K562 (cell line): ENCODE results near the gene MIP. TPM values are rescaled to one million over a fixed set of nuclear protein-coding genes. Genes with fewer than 3 reads are reported as not detected.

Source experiments
- ARNT ChIP-seq, 2 experiments: fragments of 450-650 bp; IDR thresholded peaks; 2 replicates each; pipeline ENCODE4 v1.6.1; 2016; ENCODE audit warnings: mild to moderate bottlenecking in 1 of 2
- CCAR2 ChIP-seq: fragments of 200-400 bp; formaldehyde crosslinking; IDR thresholded peaks from 2 replicates; pipeline ENCODE4 v1.6.1; 2017; ENCODE audit warnings: mild to moderate bottlenecking, low read depth, low read length
- CHD4 ChIP-seq: fragments of 200-600 bp; sonication (generic); IDR thresholded peaks from 3 replicates; pipeline ENCODE4 v1.6.1; 2012; ENCODE audit warnings: low read depth, mild to moderate bottlenecking, mixed read lengths, low read length, inconsistent platforms; ENCODE audit not compliant: insufficient read depth, insufficient replicate concordance, poor library complexity, severe bottlenecking
- EHMT2 ChIP-seq: fragments of 450-650 bp; IDR thresholded peaks from 2 replicates; pipeline ENCODE4 v1.6.1; 2018; ENCODE audit warnings: antibody characterized with exemption
- ESRRA ChIP-seq: fragments of 450-650 bp; IDR thresholded peaks from 2 replicates; pipeline ENCODE4 v1.6.1; 2014; ENCODE audit warnings: low read depth, mild to moderate bottlenecking, moderate library complexity, borderline replicate concordance
- FOXJ3 ChIP-seq: sonication (generic); formaldehyde crosslinking; IDR thresholded peaks from 2 replicates; pipeline ENCODE4 v1.4.0; 2020; ENCODE audit warnings: mild to moderate bottlenecking, missing genetic modification reagents
- ILK ChIP-seq: fragments of 450-650 bp; IDR thresholded peaks from 2 replicates; pipeline ENCODE4 v1.6.1; 2016; ENCODE audit warnings: missing genetic modification characterization, low read depth, mild to moderate bottlenecking, missing compliant biosample characterization, moderate library complexity, borderline replicate concordance
- KDM5B ChIP-seq: fragments of 200-600 bp; sonication (generic); IDR thresholded peaks from 2 replicates; pipeline ENCODE4 v1.6.1; 2012; ENCODE audit warnings: low read depth, mild to moderate bottlenecking, moderate library complexity, low read length, control low read depth, inconsistent platforms; ENCODE audit not compliant: insufficient replicate concordance
- LEF1 ChIP-seq: fragments of 450-650 bp; IDR thresholded peaks from 2 replicates; pipeline ENCODE4 v1.6.1; 2016; ENCODE audit warnings: mild to moderate bottlenecking
- NCOA1 ChIP-seq: fragments of 450-650 bp; IDR thresholded peaks from 2 replicates; pipeline ENCODE4 v1.6.1; 2016; ENCODE audit warnings: low read depth
- PCBP2 ChIP-seq: fragments of 200-400 bp; formaldehyde crosslinking; IDR thresholded peaks from 2 replicates; pipeline ENCODE4 v1.6.1; 2018; ENCODE audit warnings: low read length, low read depth, mild to moderate bottlenecking, moderate library complexity; ENCODE audit not compliant: poor library complexity, severe bottlenecking
- RAD51 ChIP-seq: fragments of 450-650 bp; IDR thresholded peaks from 2 replicates; pipeline ENCODE4 v1.7.1; 2016; ENCODE audit warnings: low read depth, mild to moderate bottlenecking, borderline replicate concordance
- SMC3 ChIP-seq: conservative IDR thresholded peaks from 2 replicates; pipeline ENCODE4 v1.6.1; 2011; ENCODE audit warnings: low read depth, low read length, improper control_type of control experiment; ENCODE audit not compliant: insufficient read depth
- ZNF217 ChIP-seq: sonication (generic); formaldehyde crosslinking; IDR thresholded peaks from 2 replicates; pipeline ENCODE4 v1.8.0; 2022; ENCODE audit warnings: mild to moderate bottlenecking, missing genetic modification reagents
- ZNF384 ChIP-seq: IDR thresholded peaks from 2 replicates; pipeline ENCODE4 v1.6.1; 2012; ENCODE audit warnings: low read depth, low read length, improper control_type of control experiment
- ZNF507 ChIP-seq: conservative IDR thresholded peaks from 2 replicates; pipeline ENCODE4 v1.6.1; 2017; ENCODE audit warnings: missing genetic modification characterization, missing compliant biosample characterization
- ZNF707 ChIP-seq: fragments of 250-450 bp; sonication (Bioruptor Pico); conservative IDR thresholded peaks from 2 replicates; pipeline ENCODE4 v1.8.0; 2022; ENCODE audit warnings: inconsistent platforms, mild to moderate bottlenecking, moderate library complexity
- polyA plus RNA-seq, 8 experiments: library from polyadenylated mRNA; depleted of rRNA in 4 of 8; stranded (reverse) in 5 of 8; unstranded in 3 of 8; fragments of >200 nt; fragmentation: Nextera tagmentation in 2 of 8; fragmentation: Illumina TruSeq in 1 of 8; extraction: Ambion mirVana in 2 of 8; extraction: Trizol in 1 of 8; gene quantifications; 2 replicates each; pipeline versions ENCODE4 v1.2.1 to v1.2.3, GENCODE V29; 2011 to 2014; ENCODE audit warnings: inconsistent platforms in 1 of 8, missing spikeins in 1 of 8
- total RNA-seq, 7 experiments: library from RNA; depleted of rRNA in 6 of 7; stranded (reverse); fragments of >200 nt in 6 of 7; fragmentation: Illumina TruSeq in 2 of 7; extraction: Trizol in 2 of 7; gene quantifications; 2 replicates each; pipeline versions ENCODE4 v1.2.1 to v1.2.3, GENCODE V29; 2011 to 2021; ENCODE audit warnings: low replicate concordance in 1 of 7
- TF ChIP-seq, protein P1 (sequence below): fragments of 250-450 bp; sonication (Bioruptor Pico); IDR thresholded peaks from 2 replicates; pipeline ENCODE4 v1.5.0; 2020; ENCODE audit warnings: mild to moderate bottlenecking
- TF ChIP-seq, protein P2 (sequence below): sonication (generic); formaldehyde crosslinking; IDR thresholded peaks from 2 replicates; pipeline ENCODE4 v1.8.1; 2023; ENCODE audit warnings: mild to moderate bottlenecking, missing genetic modification reagents, moderate library complexity
- TF ChIP-seq, protein P3 (sequence below): fragments of 450-650 bp; formaldehyde crosslinking; IDR thresholded peaks from 2 replicates; pipeline ENCODE4 v1.4.0; 2020; ENCODE audit warnings: mild to moderate bottlenecking, moderate library complexity
- TF ChIP-seq, protein P4 (sequence below), 2 experiments: IDR thresholded peaks in 1 of 2; conservative IDR thresholded peaks in 1 of 2; 2 replicates each; pipeline ENCODE4 v1.6.1; 2016; ENCODE audit warnings: low read depth in 2 of 2, mild to moderate bottlenecking in 1 of 2, missing compliant biosample characterization in 1 of 2, missing genetic modification characterization in 1 of 2, moderate library complexity in 1 of 2

MIP gene
- total and polyA plus RNA-seq, 9 of the 15 experiments (the other 6 are each of a cell fraction or from before 2014, with no cell fraction given): 0.09 to 0.36 (median 0.19) TPM; not detected in 5

DNA sequence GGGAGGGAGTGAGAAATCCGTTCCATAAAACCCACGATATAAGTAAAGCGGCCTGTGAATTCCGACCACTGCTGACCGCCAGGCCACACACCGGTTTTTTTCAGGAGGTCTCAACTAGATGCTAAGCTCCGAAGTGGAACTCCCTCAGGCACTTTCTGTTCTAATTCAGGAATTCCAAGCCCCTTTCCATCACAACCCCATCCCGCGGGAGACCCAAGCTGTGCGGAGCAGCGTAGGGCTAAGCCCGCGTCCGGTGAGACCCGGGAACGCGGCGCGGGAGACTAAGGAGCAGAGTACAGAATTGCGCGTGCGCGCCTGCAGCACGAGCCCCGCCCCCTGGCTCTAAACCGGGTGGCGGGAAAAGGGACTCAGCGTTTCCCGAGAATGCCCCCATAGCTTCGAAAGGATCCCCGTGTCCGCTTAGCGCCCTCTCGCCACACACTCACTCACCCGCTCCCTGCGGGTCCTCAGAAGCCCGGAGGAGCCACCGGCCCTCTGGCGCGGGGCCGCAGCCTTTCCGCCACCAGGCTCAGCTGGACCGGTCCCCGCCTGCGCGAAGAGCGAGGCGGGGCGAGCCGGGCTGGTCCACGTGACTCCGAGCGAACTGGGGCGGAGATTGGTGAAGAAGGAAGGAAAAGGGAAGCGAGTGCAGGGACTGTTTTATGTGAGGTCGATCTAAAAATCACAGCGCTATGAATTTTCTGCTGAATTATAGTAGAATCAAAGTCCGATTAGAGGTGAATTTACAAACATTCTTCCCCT, 5.4 kb downstream of the MIP start, which contains the start of gene TIMELESS (continued):
- no peak for TF ChIP-seq CCAR2
- TF ChIP-seq LEF1: no peak; the same call in 1 of the 2 replicates
- peak; percentile 96 for TF ChIP-seq RAD51
- no peak for TF ChIP-seq FOXJ3 (CRISPR knock-in tag)
- TF ChIP-seq PCBP2: no peak
- TF ChIP-seq ESRRA: no peak
- no peak for TF ChIP-seq NCOA1
- TF ChIP-seq ZNF384: no peak
- TF ChIP-seq, protein P1, sequence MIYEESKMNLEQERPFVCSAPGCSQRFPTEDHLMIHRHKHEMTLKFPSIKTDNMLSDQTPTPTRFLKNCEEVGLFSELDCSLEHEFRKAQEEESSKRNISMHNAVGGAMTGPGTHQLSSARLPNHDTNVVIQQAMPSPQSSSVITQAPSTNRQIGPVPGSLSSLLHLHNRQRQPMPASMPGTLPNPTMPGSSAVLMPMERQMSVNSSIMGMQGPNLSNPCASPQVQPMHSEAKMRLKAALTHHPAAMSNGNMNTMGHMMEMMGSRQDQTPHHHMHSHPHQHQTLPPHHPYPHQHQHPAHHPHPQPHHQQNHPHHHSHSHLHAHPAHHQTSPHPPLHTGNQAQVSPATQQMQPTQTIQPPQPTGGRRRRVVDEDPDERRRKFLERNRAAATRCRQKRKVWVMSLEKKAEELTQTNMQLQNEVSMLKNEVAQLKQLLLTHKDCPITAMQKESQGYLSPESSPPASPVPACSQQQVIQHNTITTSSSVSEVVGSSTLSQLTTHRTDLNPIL (CRISPR knock-in tag): no peak
- TF ChIP-seq CHD4: no peak
- TF ChIP-seq, protein P2, sequence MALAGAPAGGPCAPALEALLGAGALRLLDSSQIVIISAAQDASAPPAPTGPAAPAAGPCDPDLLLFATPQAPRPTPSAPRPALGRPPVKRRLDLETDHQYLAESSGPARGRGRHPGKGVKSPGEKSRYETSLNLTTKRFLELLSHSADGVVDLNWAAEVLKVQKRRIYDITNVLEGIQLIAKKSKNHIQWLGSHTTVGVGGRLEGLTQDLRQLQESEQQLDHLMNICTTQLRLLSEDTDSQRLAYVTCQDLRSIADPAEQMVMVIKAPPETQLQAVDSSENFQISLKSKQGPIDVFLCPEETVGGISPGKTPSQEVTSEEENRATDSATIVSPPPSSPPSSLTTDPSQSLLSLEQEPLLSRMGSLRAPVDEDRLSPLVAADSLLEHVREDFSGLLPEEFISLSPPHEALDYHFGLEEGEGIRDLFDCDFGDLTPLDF (CRISPR knock-in tag): peak; percentile 99
- TF ChIP-seq ARNT (IDR thresholded peaks at IDR 0.05): no peak; a peak in 1 of 4 replicates
- no peak for TF ChIP-seq ZNF217 (CRISPR knock-in tag)
- TF ChIP-seq SMC3: no peak
- TF ChIP-seq ILK: no peak
- TF ChIP-seq KDM5B: peak; percentile 92
- no peak for TF ChIP-seq ZNF507
- TF ChIP-seq, protein P3, sequence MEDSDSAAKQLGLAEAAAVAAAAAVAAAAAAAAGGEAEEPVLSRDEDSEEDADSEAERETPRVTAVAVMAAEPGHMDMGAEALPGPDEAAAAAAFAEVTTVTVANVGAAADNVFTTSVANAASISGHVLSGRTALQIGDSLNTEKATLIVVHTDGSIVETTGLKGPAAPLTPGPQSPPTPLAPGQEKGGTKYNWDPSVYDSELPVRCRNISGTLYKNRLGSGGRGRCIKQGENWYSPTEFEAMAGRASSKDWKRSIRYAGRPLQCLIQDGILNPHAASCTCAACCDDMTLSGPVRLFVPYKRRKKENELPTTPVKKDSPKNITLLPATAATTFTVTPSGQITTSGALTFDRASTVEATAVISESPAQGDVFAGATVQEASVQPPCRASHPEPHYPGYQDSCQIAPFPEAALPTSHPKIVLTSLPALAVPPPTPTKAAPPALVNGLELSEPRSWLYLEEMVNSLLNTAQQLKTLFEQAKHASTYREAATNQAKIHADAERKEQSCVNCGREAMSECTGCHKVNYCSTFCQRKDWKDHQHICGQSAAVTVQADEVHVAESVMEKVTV (CRISPR knock-in tag): no peak
- no peak for TF ChIP-seq EHMT2
- TF ChIP-seq, protein P4, sequence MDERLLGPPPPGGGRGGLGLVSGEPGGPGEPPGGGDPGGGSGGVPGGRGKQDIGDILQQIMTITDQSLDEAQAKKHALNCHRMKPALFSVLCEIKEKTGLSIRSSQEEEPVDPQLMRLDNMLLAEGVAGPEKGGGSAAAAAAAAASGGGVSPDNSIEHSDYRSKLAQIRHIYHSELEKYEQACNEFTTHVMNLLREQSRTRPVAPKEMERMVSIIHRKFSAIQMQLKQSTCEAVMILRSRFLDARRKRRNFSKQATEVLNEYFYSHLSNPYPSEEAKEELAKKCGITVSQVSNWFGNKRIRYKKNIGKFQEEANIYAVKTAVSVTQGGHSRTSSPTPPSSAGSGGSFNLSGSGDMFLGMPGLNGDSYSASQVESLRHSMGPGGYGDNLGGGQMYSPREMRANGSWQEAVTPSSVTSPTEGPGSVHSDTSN (CRISPR knock-in tag; IDR thresholded peaks at IDR 0.05; ENCODE audit: low read depth): no peak
- TF ChIP-seq, protein P4 (tag; conservative IDR thresholded peaks at IDR 0.05; ENCODE audit: low read depth): no peak
- TF ChIP-seq ZNF707 (CRISPR knock-in tag): no peak
